Globus pallidus (tissue), 1 donor: ENCODE results near the gene ARHGEF2.
A peak's percentile ranks its signal among the peaks of the same experiment; 100 is the strongest.

Experiments used
- DNase-seq: peaks from one replicate; pipeline ENCODE4 v3.0.0-alpha.2; 2015; ENCODE audit warnings: low spot score

Gene ARHGEF2

GRCh38 chr1:155971910-155972809 lies 6.2 kb downstream of the ARHGEF2 start:
- peak; percentile 89 for DNase-seq

GRCh38 chr1:155970531-155971167 lies 7.7 kb downstream of the ARHGEF2 start:
- peak; percentile 89 for DNase-seq

- DNase-seq, result no peak
These were observed 9.0 kb downstream of the ARHGEF2 start for GRCh38 chr1:155969377-155969791.

GRCh38 chr1:155968670-155969069 lies 9.7 kb downstream of the ARHGEF2 start:
- peak; percentile 97 for DNase-seq

- DNase-seq, result no peak
These were observed 10.3 kb downstream of the ARHGEF2 start for GRCh38 chr1:155968051-155968400.

GRCh38 chr1:155967341-155968050 lies 10.9 kb downstream of the ARHGEF2 start:
- no peak for DNase-seq

- DNase-seq, result no peak
These were observed 11.6 kb downstream of the ARHGEF2 start for GRCh38 chr1:155966750-155967149.

GRCh38 chr1:155966135-155966534 lies 12.2 kb downstream of the ARHGEF2 start:
- no peak for DNase-seq

- DNase-seq, result no peak
These were observed 14.2 kb downstream of the ARHGEF2 start for GRCh38 chr1:155964193-155964592.

- DNase-seq, result no peak
These were observed 15.6 kb downstream of the ARHGEF2 start for GRCh38 chr1:155962599-155963211.

- DNase-seq, result no peak
These were observed 16.4 kb downstream of the ARHGEF2 start for GRCh38 chr1:155961937-155962336.

- DNase-seq, result no peak
These were observed 18.1 kb downstream of the ARHGEF2 start for GRCh38 chr1:155960081-155960745.

- no peak for DNase-seq
These were observed 20.9 kb downstream of the ARHGEF2 start for GRCh38 chr1:155957411-155957915.

GRCh38 chr1:155954645-155955044 lies 23.7 kb downstream of the ARHGEF2 start:
- no peak for DNase-seq

- DNase-seq, result no peak
These were observed 25.8 kb downstream of the ARHGEF2 start for GRCh38 chr1:155952505-155952890.

- DNase-seq, result no peak
These were observed 26.4 kb downstream of the ARHGEF2 start for GRCh38 chr1:155951753-155952504.

GRCh38 chr1:155950829-155951228 lies 27.5 kb downstream of the ARHGEF2 start:
- no peak for DNase-seq

GRCh38 chr1:155947741-155948140 lies 30.6 kb downstream of the ARHGEF2 start:
- DNase-seq, result no peak

- no peak for DNase-seq
These were observed 31.1 kb downstream of the ARHGEF2 start for GRCh38 chr1:155947292-155947691.

- DNase-seq, result no peak
These were observed 31.6 kb downstream of the ARHGEF2 start for GRCh38 chr1:155946633-155947219.

- DNase-seq, result no peak
These were observed 33.9 kb downstream of the ARHGEF2 start for GRCh38 chr1:155944444-155944799.
